K562 (cell line): ENCODE measurements around the gene KCNH2. TPM values are rescaled to one million over a fixed set of nuclear protein-coding genes. Genes with fewer than 3 reads are reported as not detected.

Experiments used
- ATF7 ChIP-seq: fragments of 450-650 bp; IDR thresholded peaks from 2 replicates; pipeline ENCODE4 v1.7.1; 2014; ENCODE audit warnings: mild to moderate bottlenecking, moderate library complexity
- CCNT2 ChIP-seq: IDR thresholded peaks from 2 replicates; pipeline ENCODE4 v1.6.1; 2011; ENCODE audit warnings: borderline replicate concordance, low read depth, mild to moderate bottlenecking, moderate library complexity, mixed read lengths, low read length; ENCODE audit not compliant: insufficient read length; ENCODE audit errors: extremely low read depth
- CHD1 ChIP-seq: fragments of 200-600 bp; sonication (generic); IDR thresholded peaks from one replicate; pipeline ENCODE4 v1.6.1; 2012; ENCODE audit warnings: mild to moderate bottlenecking, moderate library complexity, low read length, inconsistent platforms
- CHD2 ChIP-seq: IDR thresholded peaks from 2 replicates; pipeline ENCODE4 v1.6.1; 2011; ENCODE audit warnings: low read depth, low read length
- ETV6 ChIP-seq, 3 experiments: fragments of 150-350 bp in 1 of 3; sonication (generic) in 1 of 3; formaldehyde crosslinking in 1 of 3; IDR thresholded peaks; 2 replicates each; pipeline versions ENCODE4 v1.6.1 to v1.8.0; 2014 to 2022; ENCODE audit warnings: borderline replicate concordance in 2 of 3, low read depth in 2 of 3, antibody characterized with exemption in 1 of 3, low read length in 1 of 3, mild to moderate bottlenecking in 1 of 3, missing genetic modification reagents in 1 of 3
- KDM5B ChIP-seq: fragments of 200-600 bp; sonication (generic); IDR thresholded peaks from 2 replicates; pipeline ENCODE4 v1.6.1; 2012; ENCODE audit warnings: low read depth, mild to moderate bottlenecking, moderate library complexity, low read length, control low read depth, inconsistent platforms; ENCODE audit not compliant: insufficient replicate concordance
- LARP7 ChIP-seq: fragments of 450-650 bp; IDR thresholded peaks from 2 replicates; pipeline ENCODE4 v1.6.1; 2016
- MCM3 ChIP-seq: fragments of 450-650 bp; IDR thresholded peaks from 2 replicates; pipeline ENCODE4 v1.6.1; 2016
- MTA2 ChIP-seq: fragments of 450-650 bp; IDR thresholded peaks from 2 replicates; pipeline ENCODE4 v1.6.1; 2016; ENCODE audit warnings: low read depth
- NCOA1 ChIP-seq: fragments of 450-650 bp; IDR thresholded peaks from 2 replicates; pipeline ENCODE4 v1.6.1; 2016; ENCODE audit warnings: low read depth
- NFIC ChIP-seq: fragments of 450-650 bp; IDR thresholded peaks from 2 replicates; pipeline ENCODE4 v1.6.1; 2017; ENCODE audit warnings: mild to moderate bottlenecking, inconsistent platforms
- NRF1 ChIP-seq, 2 experiments: fragments of 450-650 bp; IDR thresholded peaks in 1 of 2; conservative IDR thresholded peaks in 1 of 2; 2 replicates each; pipeline ENCODE4 v1.6.1; 2014; ENCODE audit warnings: mild to moderate bottlenecking in 2 of 2
- POLR3G ChIP-seq: IDR thresholded peaks from 2 replicates; pipeline ENCODE4 v1.6.1; 2011; ENCODE audit not compliant: insufficient read length, insufficient replicate concordance; ENCODE audit errors: extremely low read depth
- RHOXF2B ChIP-seq: fragments of 250-450 bp; sonication (Bioruptor Pico); conservative IDR thresholded peaks from 2 replicates; pipeline ENCODE4 v1.5.1; 2021
- TBL1XR1 ChIP-seq, 2 experiments: IDR thresholded peaks; 2 replicates each; pipeline ENCODE4 v1.6.1; 2012; ENCODE audit warnings: improper control_type of control experiment in 2 of 2, low read length in 2 of 2, mild to moderate bottlenecking in 1 of 2
- TRIM24 ChIP-seq, 2 experiments: fragments of 450-650 bp; IDR thresholded peaks; 2 replicates each; pipeline ENCODE4 v1.6.1; 2016
- XRCC3 ChIP-seq: fragments of 450-650 bp; IDR thresholded peaks from 2 replicates; pipeline ENCODE4 v1.6.1; 2017; ENCODE audit warnings: mild to moderate bottlenecking, moderate library complexity
- ZKSCAN1 ChIP-seq: fragments of 150-350 bp; IDR thresholded peaks from 2 replicates; pipeline ENCODE4 v1.6.1; 2016; ENCODE audit warnings: low read depth, low read length
- ZNF165 ChIP-seq: fragments of 250-450 bp; sonication (Bioruptor Pico); IDR thresholded peaks from 2 replicates; pipeline ENCODE4 v1.4.0; 2020; ENCODE audit warnings: borderline replicate concordance
- ZNF217 ChIP-seq: sonication (generic); formaldehyde crosslinking; IDR thresholded peaks from 2 replicates; pipeline ENCODE4 v1.8.0; 2022; ENCODE audit warnings: mild to moderate bottlenecking, missing genetic modification reagents
- ZNF274 ChIP-seq: IDR thresholded peaks from 2 replicates; pipeline ENCODE4 v1.6.1; 2011; ENCODE audit warnings: low read depth, mild to moderate bottlenecking, low read length, moderate library complexity, borderline replicate concordance
- ZNF445 ChIP-seq: fragments of 250-450 bp; sonication (Bioruptor Pico); IDR thresholded peaks from 2 replicates; pipeline ENCODE4 v1.4.0; 2020; ENCODE audit warnings: low read depth, mild to moderate bottlenecking, moderate library complexity
- polyA plus RNA-seq, 8 experiments: library from polyadenylated mRNA; depleted of rRNA in 4 of 8; stranded (reverse) in 5 of 8; unstranded in 3 of 8; fragments of >200 nt; fragmentation: Nextera tagmentation in 2 of 8; fragmentation: Illumina TruSeq in 1 of 8; extraction: Ambion mirVana in 2 of 8; extraction: Trizol in 1 of 8; gene quantifications; 2 replicates each; pipeline versions ENCODE4 v1.2.1 to v1.2.3, GENCODE V29; 2011 to 2014; ENCODE audit warnings: inconsistent platforms in 1 of 8, missing spikeins in 1 of 8
- total RNA-seq, 7 experiments: library from RNA; depleted of rRNA in 6 of 7; stranded (reverse); fragments of >200 nt in 6 of 7; fragmentation: Illumina TruSeq in 2 of 7; extraction: Trizol in 2 of 7; gene quantifications; 2 replicates each; pipeline versions ENCODE4 v1.2.1 to v1.2.3, GENCODE V29; 2011 to 2021; ENCODE audit warnings: low replicate concordance in 1 of 7
- TF ChIP-seq, protein P1 (sequence below): fragments of 450-650 bp; formaldehyde crosslinking; IDR thresholded peaks from 2 replicates; pipeline ENCODE4 v1.4.0; 2022; ENCODE audit warnings: missing genetic modification characterization
- TF ChIP-seq, protein P2 (sequence below): fragments of 450-650 bp; formaldehyde crosslinking; conservative IDR thresholded peaks from 2 replicates; pipeline ENCODE4 v1.4.0; 2022; ENCODE audit warnings: mild to moderate bottlenecking, missing genetic modification characterization
- TF ChIP-seq, protein P3 (sequence below): fragments of 250-450 bp; sonication (Bioruptor Pico); IDR thresholded peaks from 2 replicates; pipeline ENCODE4 v1.5.0; 2021
- TF ChIP-seq, protein P4 (sequence below): fragments of 250-450 bp; sonication (Bioruptor Pico); IDR thresholded peaks from 2 replicates; pipeline ENCODE4 v1.5.0; 2020; ENCODE audit warnings: mild to moderate bottlenecking

Gene KCNH2
- total and polyA plus RNA-seq, 9 of the 15 experiments (the other 6 are each of a cell fraction or from before 2014, with no cell fraction given) = 18.1 to 368 (median 218) TPM

DNA sequence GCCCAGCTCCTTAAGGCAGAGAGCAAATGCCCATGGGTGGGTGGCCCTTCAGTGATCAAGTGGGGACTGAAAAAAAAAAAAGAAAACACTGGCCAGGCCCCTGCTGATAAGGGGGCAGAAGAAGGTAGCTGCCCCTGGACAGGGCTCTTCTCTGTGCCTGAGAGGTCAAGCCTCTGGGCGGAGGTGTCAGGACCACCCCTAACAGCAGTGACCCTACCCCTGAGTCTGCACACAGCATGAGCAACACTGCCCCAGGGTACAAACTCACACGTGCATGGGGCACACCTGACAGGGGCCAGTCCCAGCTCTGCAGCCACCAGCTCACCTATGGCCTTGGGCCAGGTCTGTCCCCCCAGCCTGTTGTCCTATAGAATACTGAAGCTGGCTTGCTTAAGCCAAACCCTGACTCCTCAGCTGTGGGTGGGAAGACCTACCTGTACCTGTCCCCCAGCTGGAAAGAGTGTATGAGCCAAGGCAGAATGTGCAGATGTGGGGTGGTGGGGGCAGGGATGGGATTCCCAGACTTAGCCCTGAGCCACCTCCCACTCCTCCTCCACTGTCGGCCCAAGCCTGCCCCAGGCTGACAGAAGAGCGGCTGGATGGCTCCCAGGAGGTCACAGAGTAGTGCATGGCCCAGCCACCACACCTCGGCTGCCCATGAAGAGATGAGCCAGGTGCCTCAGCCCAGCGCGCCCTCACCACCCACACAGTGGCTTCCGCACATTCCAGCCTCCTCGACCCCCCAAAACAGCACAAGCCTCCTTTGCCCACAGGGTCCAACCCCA is 23.7 kb downstream of the KCNH2 start (continued):
- no peak for TF ChIP-seq RHOXF2B (CRISPR knock-in tag)
- TF ChIP-seq CHD1 = peak; percentile 83
- no peak for TF ChIP-seq NCOA1
- TF ChIP-seq, protein P1, sequence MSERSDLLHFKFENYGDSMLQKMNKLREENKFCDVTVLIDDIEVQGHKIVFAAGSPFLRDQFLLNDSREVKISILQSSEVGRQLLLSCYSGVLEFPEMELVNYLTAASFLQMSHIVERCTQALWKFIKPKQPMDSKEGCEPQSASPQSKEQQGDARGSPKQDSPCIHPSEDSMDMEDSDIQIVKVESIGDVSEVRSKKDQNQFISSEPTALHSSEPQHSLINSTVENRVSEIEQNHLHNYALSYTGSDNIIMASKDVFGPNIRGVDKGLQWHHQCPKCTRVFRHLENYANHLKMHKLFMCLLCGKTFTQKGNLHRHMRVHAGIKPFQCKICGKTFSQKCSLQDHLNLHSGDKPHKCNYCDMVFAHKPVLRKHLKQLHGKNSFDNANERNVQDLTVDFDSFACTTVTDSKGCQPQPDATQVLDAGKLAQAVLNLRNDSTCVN (CRISPR knock-in tag) = 0 out of 2 replicates have a peak, but pooled peaks have one; percentile 7
- TF ChIP-seq TRIM24 (IDR thresholded peaks at IDR 0.05) = no peak
- no peak for TF ChIP-seq CHD2
- TF ChIP-seq MTA2 = no peak
- TF ChIP-seq POLR3G = no peak
- peak in 1 of 2 experiments; percentile 6; a peak in 1 of 4 replicates for TF ChIP-seq TBL1XR1 (IDR thresholded peaks at IDR 0.05; ENCODE audit: low read length in 2 of 2)
- no peak for TF ChIP-seq ZNF274
- TF ChIP-seq CCNT2 = no peak
- TF ChIP-seq, protein P2, sequence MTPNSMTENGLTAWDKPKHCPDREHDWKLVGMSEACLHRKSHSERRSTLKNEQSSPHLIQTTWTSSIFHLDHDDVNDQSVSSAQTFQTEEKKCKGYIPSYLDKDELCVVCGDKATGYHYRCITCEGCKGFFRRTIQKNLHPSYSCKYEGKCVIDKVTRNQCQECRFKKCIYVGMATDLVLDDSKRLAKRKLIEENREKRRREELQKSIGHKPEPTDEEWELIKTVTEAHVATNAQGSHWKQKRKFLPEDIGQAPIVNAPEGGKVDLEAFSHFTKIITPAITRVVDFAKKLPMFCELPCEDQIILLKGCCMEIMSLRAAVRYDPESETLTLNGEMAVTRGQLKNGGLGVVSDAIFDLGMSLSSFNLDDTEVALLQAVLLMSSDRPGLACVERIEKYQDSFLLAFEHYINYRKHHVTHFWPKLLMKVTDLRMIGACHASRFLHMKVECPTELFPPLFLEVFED = no peak
- TF ChIP-seq, protein P3, sequence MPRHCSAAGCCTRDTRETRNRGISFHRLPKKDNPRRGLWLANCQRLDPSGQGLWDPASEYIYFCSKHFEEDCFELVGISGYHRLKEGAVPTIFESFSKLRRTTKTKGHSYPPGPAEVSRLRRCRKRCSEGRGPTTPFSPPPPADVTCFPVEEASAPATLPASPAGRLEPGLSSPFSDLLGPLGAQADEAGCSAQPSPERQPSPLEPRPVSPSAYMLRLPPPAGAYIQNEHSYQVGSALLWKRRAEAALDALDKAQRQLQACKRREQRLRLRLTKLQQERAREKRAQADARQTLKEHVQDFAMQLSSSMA = 0 out of 2 replicates have a peak, but pooled peaks have one; percentile 36
- TF ChIP-seq, protein P4, sequence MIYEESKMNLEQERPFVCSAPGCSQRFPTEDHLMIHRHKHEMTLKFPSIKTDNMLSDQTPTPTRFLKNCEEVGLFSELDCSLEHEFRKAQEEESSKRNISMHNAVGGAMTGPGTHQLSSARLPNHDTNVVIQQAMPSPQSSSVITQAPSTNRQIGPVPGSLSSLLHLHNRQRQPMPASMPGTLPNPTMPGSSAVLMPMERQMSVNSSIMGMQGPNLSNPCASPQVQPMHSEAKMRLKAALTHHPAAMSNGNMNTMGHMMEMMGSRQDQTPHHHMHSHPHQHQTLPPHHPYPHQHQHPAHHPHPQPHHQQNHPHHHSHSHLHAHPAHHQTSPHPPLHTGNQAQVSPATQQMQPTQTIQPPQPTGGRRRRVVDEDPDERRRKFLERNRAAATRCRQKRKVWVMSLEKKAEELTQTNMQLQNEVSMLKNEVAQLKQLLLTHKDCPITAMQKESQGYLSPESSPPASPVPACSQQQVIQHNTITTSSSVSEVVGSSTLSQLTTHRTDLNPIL = no peak
- no peak for TF ChIP-seq XRCC3
- no peak for TF ChIP-seq MCM3
- no peak for TF ChIP-seq ZNF445 (CRISPR knock-in tag)
- TF ChIP-seq LARP7 = no peak; the same call in 1 of the 2 replicates
- peak; percentile 53; the same call in 1 of the 2 replicates for TF ChIP-seq NFIC
- TF ChIP-seq KDM5B = peak; percentile 52
- no peak for TF ChIP-seq ZNF217
- TF ChIP-seq ZKSCAN1 = no peak
- no peak for TF ChIP-seq ZNF165
- TF ChIP-seq NRF1 (conservative IDR thresholded peaks at IDR 0.05 in 1 of 2, IDR thresholded peaks at IDR 0.05 in 1 of 2) = no peak
- no peak for TF ChIP-seq ETV6 (IDR thresholded peaks at IDR 0.05; ENCODE audit: borderline replicate concordance in 1 of 2, low read depth in 2 of 2, low read length in 1 of 2)
- TF ChIP-seq ETV6 (CRISPR knock-in tag; IDR thresholded peaks at IDR 0.05; ENCODE audit: borderline replicate concordance) = no peak
- TF ChIP-seq ATF7 = no peak
